PC-3 (cell line): ENCODE results near the gene CNGA1.

Experiments
- CTCF ChIP-seq: fragments of 300-600 bp; sonication (generic); conservative IDR thresholded peaks from 2 replicates; pipeline ENCODE4 v1.5.1; 2017; ENCODE audit warnings: antibody characterized with exemption, low read depth, mild to moderate bottlenecking, low read length
- EZH2 ChIP-seq: fragments of 300-600 bp; sonication (generic); IDR thresholded peaks from one replicate; pipeline ENCODE4 v1.6.1; 2017; ENCODE audit warnings: antibody characterized with exemption, mild to moderate bottlenecking, low read length; ENCODE audit not compliant: unreplicated experiment
- EZH2phosphoT487 ChIP-seq: fragments of 300-600 bp; sonication (generic); IDR thresholded peaks from 2 replicates; pipeline ENCODE4 v1.6.1; 2018; ENCODE audit warnings: mild to moderate bottlenecking, antibody characterized with exemption, low read length, borderline replicate concordance

GRCh38 chr4:47968847-47969246 lies 47.6 kb downstream of the CNGA1 start:
- TF ChIP-seq CTCF (no peak), EZH2 (no peak), EZH2phosphoT487 (no peak)
